ENCODE results near the gene NUDT21. TPM values are rescaled to one million over a fixed set of nuclear protein-coding genes. Genes with fewer than 3 reads are reported as not detected.
A peak's percentile ranks its signal among the peaks of the same experiment; 100 is the strongest.

NUDT21 gene
- total RNA-seq, 1 experiment from 2014 or later = 171 TPM

DNA sequence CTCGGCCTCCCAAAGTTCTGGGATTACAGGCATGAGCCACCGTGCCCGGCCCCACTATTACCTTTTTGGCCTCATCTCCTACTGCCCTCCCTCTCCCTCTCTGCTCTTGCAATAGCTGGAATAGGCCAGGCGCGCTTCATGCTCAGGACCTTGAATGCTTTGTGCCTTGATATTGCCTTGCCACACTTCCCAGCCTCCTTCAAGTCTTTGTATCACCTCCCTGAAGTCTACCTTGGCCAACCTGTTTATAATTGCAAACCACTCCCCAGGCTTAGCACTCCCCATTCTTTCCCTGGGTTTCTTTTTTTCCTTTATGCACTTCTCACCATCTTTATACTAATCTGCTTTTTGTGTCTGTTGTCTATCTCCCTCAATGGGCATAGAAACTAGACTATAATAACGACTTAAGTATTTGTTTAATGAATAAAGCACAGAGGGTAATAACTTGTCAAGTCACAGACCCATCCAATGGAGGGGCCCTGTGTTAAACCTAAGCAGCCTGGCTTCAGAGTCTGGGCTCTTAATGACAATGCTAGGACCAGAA, 6.9 kb upstream of the NUDT21 start:
- peaks cover 10% of the 10 kb centered on the region for H3K79me2 ChIP-seq (ENCODE audit: low read depth)
- peaks cover 12% of the 10 kb centered on the region; the same call in 1 of the 2 replicates for H3F3A ChIP-seq (ENCODE audit: insufficient read depth, low read depth)
- no peaks in the 10 kb centered on the region for H3K27me3 ChIP-seq (ENCODE audit: insufficient read depth, low read depth)
- no TSS peak for BruUV-seq (replicated peaks)
- intact Hi-C loops (cut with micrococcal nuclease; ENCODE audit: unreplicated experiment) = no loop called here
- H3K27ac ChIP-seq = no peak overlapping the region
- H3K4me2 ChIP-seq = no peak overlapping the region
- peaks cover 72% of the 10 kb centered on the region for H3K36me3 ChIP-seq (ENCODE audit: low read depth)
- ChIA-PET POLR2A (ENCODE audit: unreplicated experiment) (no interaction called here), CTCF (no interaction called here)
- no peaks in the 10 kb centered on the region for H3K9me2 ChIP-seq (ENCODE audit: insufficient read depth)
- no peak for TF ChIP-seq EZH2 (IDR thresholded peaks at IDR 0.05; ENCODE audit: low read depth)
- TF ChIP-seq, protein P1, sequence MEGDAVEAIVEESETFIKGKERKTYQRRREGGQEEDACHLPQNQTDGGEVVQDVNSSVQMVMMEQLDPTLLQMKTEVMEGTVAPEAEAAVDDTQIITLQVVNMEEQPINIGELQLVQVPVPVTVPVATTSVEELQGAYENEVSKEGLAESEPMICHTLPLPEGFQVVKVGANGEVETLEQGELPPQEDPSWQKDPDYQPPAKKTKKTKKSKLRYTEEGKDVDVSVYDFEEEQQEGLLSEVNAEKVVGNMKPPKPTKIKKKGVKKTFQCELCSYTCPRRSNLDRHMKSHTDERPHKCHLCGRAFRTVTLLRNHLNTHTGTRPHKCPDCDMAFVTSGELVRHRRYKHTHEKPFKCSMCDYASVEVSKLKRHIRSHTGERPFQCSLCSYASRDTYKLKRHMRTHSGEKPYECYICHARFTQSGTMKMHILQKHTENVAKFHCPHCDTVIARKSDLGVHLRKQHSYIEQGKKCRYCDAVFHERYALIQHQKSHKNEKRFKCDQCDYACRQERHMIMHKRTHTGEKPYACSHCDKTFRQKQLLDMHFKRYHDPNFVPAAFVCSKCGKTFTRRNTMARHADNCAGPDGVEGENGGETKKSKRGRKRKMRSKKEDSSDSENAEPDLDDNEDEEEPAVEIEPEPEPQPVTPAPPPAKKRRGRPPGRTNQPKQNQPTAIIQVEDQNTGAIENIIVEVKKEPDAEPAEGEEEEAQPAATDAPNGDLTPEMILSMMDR (conservative IDR thresholded peaks at IDR 0.05) = no peak
- peaks cover 4% of the 10 kb centered on the region for H3K4me1 ChIP-seq (replicated peaks; ENCODE audit: insufficient read depth)
- H3K9me3 ChIP-seq (ENCODE audit: insufficient read depth, low read depth) = no peaks in the 10 kb centered on the region
- H4K20me1 ChIP-seq (ENCODE audit: insufficient read depth) = no peaks in the 10 kb centered on the region; the same call in 1 of the 2 replicates
- H2AFZ ChIP-seq = no peak overlapping the region
- no peak overlapping the region for H3K4me3 ChIP-seq
- no peak for DNase-seq

DNA sequence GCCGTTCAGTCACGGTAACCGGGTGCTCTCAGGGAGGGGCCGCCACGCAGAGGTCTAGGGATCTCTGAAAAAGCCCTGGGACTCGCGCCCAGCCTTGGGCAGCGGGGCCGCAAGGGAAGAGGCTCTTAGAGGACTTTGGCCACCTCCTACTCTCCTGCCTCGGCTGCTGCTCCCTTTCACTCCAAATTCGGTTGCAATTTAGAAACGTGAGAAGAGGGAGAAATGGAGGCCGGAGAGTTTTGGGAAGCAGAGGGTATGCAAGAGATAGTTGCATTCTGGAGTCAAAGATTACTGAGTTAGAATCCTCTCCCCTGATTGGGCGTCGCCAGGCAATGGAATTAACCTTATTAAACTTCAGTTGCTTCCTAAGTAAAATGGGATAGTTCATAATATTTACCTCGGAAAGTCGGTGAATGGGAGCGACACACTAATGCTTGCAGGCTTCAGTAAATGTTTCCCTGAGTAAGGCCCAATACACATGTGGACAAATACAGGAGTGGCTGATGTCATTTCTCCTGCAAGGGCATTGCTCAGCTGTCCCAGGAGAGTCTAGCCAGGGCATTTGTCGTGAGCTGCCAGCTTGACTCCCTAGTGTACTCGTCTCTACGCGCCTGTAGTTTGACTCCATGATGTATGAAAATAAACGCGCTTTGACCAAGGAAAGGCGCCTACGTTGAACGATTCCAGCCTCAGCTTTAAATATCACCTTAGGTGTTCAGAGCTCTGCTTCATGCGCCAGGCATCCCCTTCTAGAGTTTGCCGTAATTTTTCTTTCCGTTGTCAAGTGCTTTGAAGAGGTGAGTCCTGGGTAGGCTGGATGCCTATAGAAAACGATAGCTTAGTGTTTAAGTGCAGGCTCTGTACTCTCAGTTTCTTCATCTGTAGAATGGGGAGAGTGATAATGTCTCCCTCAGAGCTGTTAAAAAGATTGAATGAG, 889 bp upstream of the NUDT21 start:
- TF ChIP-seq, protein P1 (conservative IDR thresholded peaks at IDR 0.05) = no peak
- TF ChIP-seq EZH2 (IDR thresholded peaks at IDR 0.05; ENCODE audit: low read depth) = no peak
- H4K20me1 ChIP-seq (ENCODE audit: insufficient read depth) = peaks cover 27% of the 10 kb centered on the region; the same call in 1 of the 2 replicates
- no peaks in the 10 kb centered on the region for H3K27me3 ChIP-seq (ENCODE audit: insufficient read depth, low read depth)
- peak overlapping the region; percentile 90 for H2AFZ ChIP-seq
- ChIA-PET POLR2A (ENCODE audit: unreplicated experiment) (interaction anchor here (0.7 to 1.0 kb wide), 3 partner anchors 37 to 723 kb away, joined by 3 to 4 read pairs (median 3); no protein-coding TSS in a partner anchor), CTCF (no interaction called here)
- intact Hi-C loops (cut with micrococcal nuclease; ENCODE audit: unreplicated experiment) = loop anchor here (2.0 to 5.0 kb wide), 2 partner anchors 27 to 120 kb away; partner anchors contain the start of gene AMFR
- H3K9me3 ChIP-seq (ENCODE audit: insufficient read depth, low read depth) = no peaks in the 10 kb centered on the region
- peaks cover 44% of the 10 kb centered on the region for H3K36me3 ChIP-seq (ENCODE audit: low read depth)
- peak overlapping the region; percentile 91 for H3K4me3 ChIP-seq
- H3F3A ChIP-seq (ENCODE audit: insufficient read depth, low read depth) = peaks cover 10% of the 10 kb centered on the region; the same call in 1 of the 2 replicates
- peak overlapping the region; percentile 66 for H3K27ac ChIP-seq
- no peaks in the 10 kb centered on the region for H3K9me2 ChIP-seq (ENCODE audit: insufficient read depth)
- H3K4me1 ChIP-seq (replicated peaks; ENCODE audit: insufficient read depth) = peaks cover 31% of the 10 kb centered on the region
- TSS peak; percentile 37 for BruUV-seq (replicated peaks)
- DNase-seq = peak in 1 of 2 experiments; percentile 61
- H3K79me2 ChIP-seq (ENCODE audit: low read depth) = peaks cover 68% of the 10 kb centered on the region
- peak overlapping the region; percentile 81 for H3K4me2 ChIP-seq

DNA sequence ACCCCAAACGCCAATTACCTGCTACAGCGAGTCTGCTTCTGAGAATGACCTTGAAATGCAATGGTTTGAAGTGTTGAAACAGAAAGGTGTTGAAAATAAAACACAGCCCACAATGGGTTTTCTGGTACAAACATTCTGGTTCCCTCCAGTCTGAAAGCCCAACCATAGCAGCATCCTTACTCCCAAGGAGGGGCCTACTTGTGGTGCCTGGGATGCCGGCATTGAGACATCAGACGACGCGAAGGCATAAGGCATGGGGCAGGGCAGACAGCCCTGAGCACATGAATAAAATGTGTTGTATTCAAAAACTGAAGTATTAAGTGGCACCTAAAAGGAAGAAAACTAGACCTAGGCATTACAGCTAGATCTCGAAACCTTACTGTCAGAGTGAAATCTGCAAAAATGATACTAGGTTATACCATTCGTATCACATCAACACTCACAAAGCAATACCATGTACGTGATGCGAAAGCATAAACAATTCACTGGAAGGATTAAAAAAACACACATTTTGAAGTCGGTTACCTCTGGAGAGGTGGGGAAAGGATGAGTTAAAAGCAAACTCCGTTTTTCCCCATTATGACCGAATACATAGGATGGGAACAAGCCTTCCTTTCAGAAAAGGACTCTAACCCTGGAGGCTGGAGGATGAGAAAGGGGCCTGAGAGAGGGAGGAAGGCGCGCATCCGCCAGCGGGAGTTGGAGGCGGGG, 702 bp downstream of the NUDT21 start:
- Histone ChIP-seq H3K4me1 (replicated peaks; ENCODE audit: insufficient read depth) (peaks cover 31% of the 10 kb centered on the region), H3K4me3 (peak overlapping the region; percentile 91), H3F3A (ENCODE audit: insufficient read depth, low read depth) (peaks cover 6% of the 10 kb centered on the region; the same call in 1 of the 2 replicates), H3K9me3 (ENCODE audit: insufficient read depth, low read depth) (no peaks in the 10 kb centered on the region), H3K79me2 (ENCODE audit: low read depth) (peaks cover 84% of the 10 kb centered on the region), H3K36me3 (ENCODE audit: low read depth) (peaks cover 46% of the 10 kb centered on the region), H2AFZ (peak overlapping the region; percentile 97), H3K9me2 (ENCODE audit: insufficient read depth) (no peaks in the 10 kb centered on the region), H3K4me2 (peak overlapping the region; percentile 93), H4K20me1 (ENCODE audit: insufficient read depth) (peaks cover 28% of the 10 kb centered on the region; the same call in 1 of the 2 replicates), H3K27me3 (ENCODE audit: insufficient read depth, low read depth) (no peaks in the 10 kb centered on the region), H3K27ac (peak overlapping the region; percentile 36; the same call in 1 of the 2 replicates)
- POLR2A ChIA-PET (ENCODE audit: unreplicated experiment) = interaction anchor here (0.5 to 1.1 kb wide), 6 partner anchors 23 to 725 kb away, joined by 3 to 8 read pairs (median 3); no protein-coding TSS in a partner anchor
- no peak for DNase-seq
- TSS peak; percentile 49 for BruUV-seq (replicated peaks)
- intact Hi-C loops (cut with micrococcal nuclease; ENCODE audit: unreplicated experiment) = loop anchor here (2.0 to 5.0 kb wide), 2 partner anchors 26 to 118 kb away; partner anchors contain the start of gene AMFR
- TF ChIP-seq EZH2 (IDR thresholded peaks at IDR 0.05; ENCODE audit: low read depth) = no peak
- TF ChIP-seq, protein P1 (conservative IDR thresholded peaks at IDR 0.05) = no peak
- CTCF ChIA-PET = no interaction called here
